HepG2 (cell line): ENCODE data around the gene ACVRL1. TPM values are rescaled to one million over a fixed set of nuclear protein-coding genes. Genes with fewer than 3 reads are reported as not detected.

Experiments
- ATAC-seq: fragments of 200-7000 bp; cut with Tn5 transposase; 3 replicates; pipeline ENCODE4 v1.9.1; 2020; ENCODE audit warnings: mild to moderate bottlenecking, moderate library complexity
- BruUV-seq: library from RNA; stranded (reverse); fragments of 400-500 nt; replicated peaks from 2 replicates; lab custom pipeline; 2021; lab: Mats Ljungman, UMichigan
- CTCF ChIA-PET: fragments of 300-600 bp; formaldehyde crosslinking; extraction: SDS; loops from one replicate; lab custom pipeline; 2021; ENCODE audit warnings: low total read pairs, inconsistent platforms, low intra/inter-chr PET ratio; lab: Yijun Ruan, JAX
- POLR2A ChIA-PET: fragments of 350-600 bp; sonication (Branson Sonifier 250); formaldehyde crosslinking; loops from one replicate; lab custom pipeline; 2020; ENCODE audit warnings: antibody characterized with exemption, inconsistent platforms; lab: Yijun Ruan, JAX
- DNase-seq: peaks from one replicate; pipeline ENCODE4 v3.0.0-alpha.2; 2015; ENCODE audit warnings: low spot score
- FAIRE-seq: peaks from 3 replicates; lab custom pipeline; 2011; peaks lifted over from hg19 to GRCh38; lab: Jason Lieb, UNC
- H2AFZ ChIP-seq: one replicate; pipeline ENCODE4 v1.6.1; 2011; ENCODE audit warnings: low read length, inconsistent platforms
- H3K27ac ChIP-seq: fragments of 300-600 bp; 3 replicates; pipeline ENCODE4 v1.8.0; 2011; ENCODE audit warnings: mixed run types, mild to moderate bottlenecking, mixed read lengths, low read length, inconsistent platforms; ENCODE audit not compliant: insufficient read depth; ENCODE audit errors: extremely low read length
- H3K27me3 ChIP-seq, 2 experiments: fragments of 200-600 bp in 1 of 2; 2 replicates in 1 of 2; 3 replicates in 1 of 2; pipeline versions ENCODE4 v1.6.0 to v1.8.0; 2011; ENCODE audit warnings: low read length in 2 of 2, mild to moderate bottlenecking in 2 of 2, moderate library complexity in 2 of 2, inconsistent platforms in 1 of 2; ENCODE audit not compliant: insufficient read depth in 2 of 2, control insufficient read depth in 1 of 2
- H3K36me3 ChIP-seq, 2 experiments: fragments of 200-600 bp in 1 of 2; replicated peaks in 1 of 2; 2 replicates in 1 of 2; 3 replicates in 1 of 2; pipeline versions ENCODE4 v1.5.1 to v1.8.0; 2011; ENCODE audit warnings: low read length in 2 of 2, inconsistent platforms in 1 of 2; ENCODE audit not compliant: insufficient read depth in 2 of 2, control insufficient read depth in 1 of 2
- H3K4me1 ChIP-seq: 2 replicates; pipeline ENCODE4 v1.5.1; 2012; ENCODE audit warnings: low read length, inconsistent platforms; ENCODE audit not compliant: insufficient read depth
- H3K4me2 ChIP-seq: 2 replicates; pipeline ENCODE4 v1.6.0; 2011; ENCODE audit warnings: low read depth, low read length, inconsistent platforms
- H3K4me3 ChIP-seq, 3 experiments: fragments of 200-600 bp in 1 of 3; sonication (generic), shearing (Covaris generic) in 1 of 3; replicated peaks in 1 of 3; 2 replicates each; pipeline ENCODE4 v1.5.1; 2011 to 2016; ENCODE audit warnings: low read length in 3 of 3, inconsistent platforms in 2 of 3, low read depth in 2 of 3, mild to moderate bottlenecking in 2 of 3, control low read depth in 1 of 3, mixed read lengths in 1 of 3; ENCODE audit not compliant: insufficient read depth in 1 of 3
- H3K79me2 ChIP-seq: one replicate; pipeline ENCODE4 v1.6.1; 2011; ENCODE audit warnings: low read length, inconsistent platforms; ENCODE audit not compliant: insufficient read depth
- H3K9ac ChIP-seq: 2 replicates; pipeline ENCODE4 v1.6.0; 2011; ENCODE audit warnings: mild to moderate bottlenecking, low read depth, low read length, inconsistent platforms; ENCODE audit not compliant: insufficient read depth
- H3K9me3 ChIP-seq: 2 replicates; pipeline ENCODE4 v1.5.1; 2012; ENCODE audit warnings: mild to moderate bottlenecking, low read length
- H4K20me1 ChIP-seq: 2 replicates; pipeline ENCODE4 v1.6.0; 2011; ENCODE audit warnings: inconsistent platforms, mild to moderate bottlenecking, low read length, moderate library complexity; ENCODE audit not compliant: insufficient read depth
- ARID5B ChIP-seq: IDR thresholded peaks from 2 replicates; pipeline ENCODE4 v1.4.0; 2020; ENCODE audit warnings: mild to moderate bottlenecking, missing genetic modification reagents
- ASH2L ChIP-seq: fragments of 300-600, 200-600 bp; sonication (generic); IDR thresholded peaks from 2 replicates; pipeline ENCODE4 v1.7.0; 2017; ENCODE audit warnings: low read depth, mild to moderate bottlenecking, moderate library complexity, mixed read lengths, low read length; ENCODE audit not compliant: insufficient read length
- DBP ChIP-seq: sonication (generic); formaldehyde crosslinking; IDR thresholded peaks from 2 replicates; pipeline ENCODE4 v1.4.0; 2020; ENCODE audit warnings: missing genetic modification reagents; ENCODE audit errors: not compliant biosample characterization
- NFRKB ChIP-seq: fragments of 450-650 bp; IDR thresholded peaks from 2 replicates; pipeline ENCODE4 v1.6.1; 2017
- NKX3-1 ChIP-seq: sonication (generic); formaldehyde crosslinking; IDR thresholded peaks from 2 replicates; pipeline ENCODE4 v1.5.0; 2020; ENCODE audit warnings: missing genetic modification reagents
- PPARG ChIP-seq: conservative IDR thresholded peaks from 2 replicates; pipeline ENCODE4 v1.6.1; 2016; ENCODE audit warnings: missing biosample characterization, missing genetic modification reagents
- USF2 ChIP-seq, 2 experiments: sonication (generic) in 1 of 2; formaldehyde crosslinking in 1 of 2; IDR thresholded peaks; 2 replicates each; pipeline versions ENCODE4 v1.5.1 to v1.6.1; 2011 to 2020; ENCODE audit warnings: borderline replicate concordance in 1 of 2, low read depth in 1 of 2, low read length in 1 of 2, mild to moderate bottlenecking in 1 of 2, missing genetic modification reagents in 1 of 2, moderate library complexity in 1 of 2
- ZBTB4 ChIP-seq: sonication (generic); formaldehyde crosslinking; IDR thresholded peaks from 2 replicates; pipeline ENCODE4 v1.4.0; 2020; ENCODE audit warnings: missing genetic modification reagents, mild to moderate bottlenecking, borderline replicate concordance
- ZNF343 ChIP-seq: sonication (generic); formaldehyde crosslinking; IDR thresholded peaks from 2 replicates; pipeline ENCODE4 v1.4.0; 2020; ENCODE audit warnings: mild to moderate bottlenecking, missing genetic modification reagents
- ZNF383 ChIP-seq: sonication (generic); formaldehyde crosslinking; IDR thresholded peaks from 2 replicates; pipeline ENCODE4 v1.4.0; 2020; ENCODE audit warnings: missing genetic modification reagents, mild to moderate bottlenecking, borderline replicate concordance
- WGBS: methylation state at CpG from one replicate; pipeline ENCODE4 v1.1.6; 2017; ENCODE audit warnings: low lambda C conversion rate; 5-methylcytosine and 5-hydroxymethylcytosine counted together
- in situ Hi-C: cut with HindIII; loops from 2 replicates; pipeline ENCODE4 v1.10.0; 2017; ENCODE audit warnings: low pct_unique_long_range_greater_than_20kb; ENCODE audit not compliant: extremely low pct_ligation_motif_present
- intact Hi-C: fragments of 100-400 bp; cut with micrococcal nuclease; formaldehyde crosslinking; loops from one replicate; pipeline ENCODE4 v1.10.0; 2022; ENCODE audit not compliant: unreplicated experiment
- polyA plus RNA-seq, 8 experiments: library from polyadenylated mRNA; depleted of rRNA in 3 of 8; stranded (reverse) in 7 of 8; unstranded in 1 of 8; fragments of >200 nt; fragmentation: Illumina TruSeq in 4 of 8; extraction: Trizol in 4 of 8; gene quantifications; 2 replicates each; pipeline versions ENCODE4 v1.2.1 to v1.2.3, GENCODE V29; 2011 to 2016; ENCODE audit warnings: low read depth in 4 of 8, missing spikeins in 1 of 8, mixed read lengths in 1 of 8; ENCODE audit not compliant: insufficient read depth in 1 of 8
- total RNA-seq, 5 experiments: library from RNA; depleted of rRNA; stranded (reverse); fragments of >200 nt; fragmentation: Illumina TruSeq; extraction: Trizol; gene quantifications; 2 replicates each; pipeline ENCODE4 v1.2.3, GENCODE V29; 2016; ENCODE audit warnings: low read depth in 1 of 5

Gene ACVRL1
- total and polyA plus RNA-seq, 2 of the 13 experiments (the other 11 are each of a cell fraction or from before 2014, with no cell fraction given) = not detected

GRCh38 chr12:51958542-51958941 is 51.2 kb downstream of the ACVRL1 start (continued):
- TF ChIP-seq USF2 (IDR thresholded peaks at IDR 0.05; ENCODE audit: low read depth, low read length) (no peak), USF2 (CRISPR knock-in tag; IDR thresholded peaks at IDR 0.05; ENCODE audit: borderline replicate concordance) (no peak)

GRCh38 chr12:51959211-51959610 is 51.9 kb downstream of the ACVRL1 start:
- intact Hi-C loops (no loop called here), in situ Hi-C loops (no loop called here)
- H3K36me3 ChIP-seq = no peaks in the 10 kb centered on the region; a peak in 1 of 5 replicates
- peak overlapping the region; percentile 5 to 27 (median 25); a peak in 2 of 6 replicates for H3K4me3 ChIP-seq
- peak overlapping the region; percentile 62 for H2AFZ ChIP-seq
- H4K20me1 ChIP-seq = no peaks in the 10 kb centered on the region
- 0 out of 2 replicates have a peak overlapping the region, but pooled peaks have one; percentile 38 for H3K9ac ChIP-seq
- peak; percentile 75 for ATAC-seq
- no TSS peak for BruUV-seq
- ChIA-PET CTCF (no interaction called here), POLR2A (interaction anchor here (0.9 to 1.7 kb wide), 2 partner anchors 18 to 92 kb away, joined by 3 to 7 read pairs; no protein-coding TSS in a partner anchor)
- H3K4me2 ChIP-seq = peak overlapping the region; percentile 81
- peaks cover 83% of the 10 kb centered on the region for H3K4me1 ChIP-seq
- WGBS = 0% methylated on average over 2 of the region's 3 CpGs
- no peak for DNase-seq
- no peaks in the 10 kb centered on the region for H3K27me3 ChIP-seq
- peak; percentile 37 for FAIRE-seq
- H3K27ac ChIP-seq = peak overlapping the region; percentile 71
- H3K9me3 ChIP-seq = no peaks in the 10 kb centered on the region
- H3K79me2 ChIP-seq = peaks cover 82% of the 10 kb centered on the region
- TF ChIP-seq ZNF343 (CRISPR knock-in tag) = 0 out of 2 replicates have a peak, but pooled peaks have one; percentile 67
- TF ChIP-seq ASH2L = peak; percentile 39
- TF ChIP-seq ARID5B (CRISPR knock-in tag) = peak; percentile 36; the same call in 1 of the 2 replicates
- 0 out of 2 replicates have a peak, but pooled peaks have one; percentile 53 for TF ChIP-seq ZNF383 (CRISPR knock-in tag)
- no peak for TF ChIP-seq NKX3-1 (CRISPR knock-in tag)
- TF ChIP-seq DBP (CRISPR knock-in tag) = no peak
- no peak for TF ChIP-seq PPARG (CRISPR knock-in tag)
- no peak for TF ChIP-seq NFRKB
- no peak for TF ChIP-seq ZBTB4 (CRISPR knock-in tag)
